Activated gamma-delta T cell treated with anti-CD3 and anti-CD28 coated beads, Interleukin-2, amount 50 U/mL, for 16 hours (primary cell): Measurements from ENCODE around the gene TMEM108.

ENCODE experiments used
- DNase-seq: peaks from one replicate; pipeline ENCODE4 v3.0.0-alpha.2; 2020; ENCODE audit warnings: low read depth

Gene TMEM108

GRCh38 chr3:133230195-133230594 lies 192.0 kb downstream of the TMEM108 start:
- no peak for DNase-seq

DNA sequence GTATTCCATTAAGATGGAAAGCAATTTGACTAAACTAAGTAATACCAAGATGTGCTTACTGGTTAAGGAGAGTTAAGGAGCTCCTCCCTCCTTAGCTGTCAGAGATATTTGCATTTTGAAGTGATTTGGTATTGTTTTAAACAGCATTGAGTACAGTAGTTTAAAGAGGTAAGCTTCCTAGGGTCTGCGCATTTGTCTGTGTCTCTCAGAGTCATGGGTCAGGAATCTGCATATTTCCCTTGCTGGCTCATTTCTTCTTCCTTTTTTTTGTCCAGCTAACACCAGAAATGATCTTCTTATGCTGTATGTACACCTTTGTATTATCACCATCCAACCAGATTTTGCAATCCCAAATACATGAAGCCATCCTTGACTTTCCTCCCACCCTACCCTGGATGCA lies 198.7 kb downstream of the TMEM108 start:
- DNase-seq = no peak

DNA sequence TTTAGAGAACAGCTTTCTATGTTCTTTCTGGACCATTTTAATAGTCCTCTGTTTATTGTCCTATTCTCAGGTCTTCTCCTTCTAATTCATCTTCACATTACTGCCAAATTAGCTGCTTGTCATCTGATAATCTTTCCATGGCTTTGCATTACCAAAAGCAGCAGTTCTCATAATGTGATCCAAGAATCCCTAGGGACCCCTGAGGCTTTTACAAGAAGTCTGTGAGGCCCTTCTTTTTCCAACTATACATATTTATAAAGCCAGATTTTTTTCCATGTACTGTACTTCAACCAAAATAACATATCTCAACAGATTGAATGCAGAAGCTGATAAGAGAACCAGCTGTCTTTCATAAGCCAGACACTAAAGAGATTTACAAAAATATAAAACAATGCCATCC lies 199.2 kb downstream of the TMEM108 start:
- DNase-seq = no peak

- no peak for DNase-seq
Observed at GRCh38 chr3:133238015-133238414, 199.8 kb downstream of the TMEM108 start.

DNA sequence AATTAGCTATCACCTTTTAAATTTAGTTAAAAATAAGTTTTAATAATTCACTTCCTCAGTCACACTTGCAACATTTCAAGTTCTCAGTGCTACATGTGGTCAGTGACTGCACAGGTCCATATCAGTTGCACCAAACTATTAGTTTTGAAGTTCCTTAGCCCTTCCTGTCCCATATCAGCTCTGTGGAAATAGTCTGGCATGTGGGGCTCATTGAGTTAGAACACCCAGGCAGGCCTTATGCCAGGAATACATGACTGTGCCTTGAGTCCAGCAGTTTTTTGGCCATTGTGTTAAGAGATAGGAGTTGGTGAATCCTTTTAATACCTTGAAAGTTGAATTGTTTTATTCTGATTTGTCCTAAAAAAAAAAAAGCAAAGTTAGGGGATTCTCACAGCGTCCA lies 207.9 kb downstream of the TMEM108 start:
- no peak for DNase-seq

- no peak for DNase-seq
Observed at GRCh38 chr3:133246773-133247172, 208.6 kb downstream of the TMEM108 start.

GRCh38 chr3:133248389-133248788 lies 210.2 kb downstream of the TMEM108 start:
- DNase-seq = no peak

- DNase-seq = no peak
Observed at GRCh38 chr3:133249490-133249889, 211.3 kb downstream of the TMEM108 start.

- DNase-seq = no peak
Observed at GRCh38 chr3:133254151-133254550, 216.0 kb downstream of the TMEM108 start.

GRCh38 chr3:133254716-133255115 lies 216.5 kb downstream of the TMEM108 start:
- DNase-seq = no peak

GRCh38 chr3:133256787-133257483 lies 218.7 kb downstream of the TMEM108 start:
- DNase-seq = no peak

- no peak for DNase-seq
Observed at GRCh38 chr3:133258358-133258757, 220.2 kb downstream of the TMEM108 start.

DNA sequence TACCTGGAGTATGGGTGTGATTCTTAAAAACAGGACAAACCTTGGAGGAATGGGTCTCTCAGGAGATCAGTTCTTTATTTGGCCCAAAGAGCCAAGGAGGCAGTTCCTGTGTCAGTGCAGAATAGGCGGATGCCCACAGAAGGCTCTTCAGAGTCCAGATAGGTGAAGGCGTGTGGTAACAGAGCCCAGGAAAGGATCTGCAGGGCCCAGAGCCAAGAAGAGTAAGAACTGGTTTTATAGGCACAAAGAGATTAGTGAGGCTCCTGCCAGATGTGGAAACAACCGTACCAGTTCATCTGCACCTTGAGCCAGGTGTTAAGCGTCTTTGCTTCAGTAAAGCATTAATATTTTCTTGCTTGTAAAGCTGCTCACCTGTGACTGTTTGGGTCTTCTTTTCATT lies 221.6 kb downstream of the TMEM108 start:
- DNase-seq = no peak

- DNase-seq = no peak
Observed at GRCh38 chr3:133262333-133262732, 224.1 kb downstream of the TMEM108 start.

DNA sequence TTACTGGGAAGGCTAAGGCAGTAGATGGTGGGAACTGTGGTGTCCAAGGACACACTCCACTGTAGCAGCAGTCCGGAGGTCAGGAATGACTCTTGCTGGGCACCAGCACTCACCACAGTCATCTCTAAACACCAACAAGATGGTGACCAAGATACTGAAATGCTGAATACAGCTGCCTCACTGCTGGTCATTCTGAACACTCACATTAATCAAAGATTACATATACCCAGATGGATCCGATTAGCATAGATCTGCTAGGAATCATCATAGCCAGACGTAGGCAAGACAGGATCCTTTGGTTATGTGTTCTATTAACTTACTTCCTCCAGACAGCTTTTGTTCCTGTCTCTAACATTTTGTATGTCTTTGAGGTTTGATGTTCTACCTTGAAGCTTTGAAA lies 226.7 kb downstream of the TMEM108 start:
- DNase-seq = no peak

- no peak for DNase-seq
Observed at GRCh38 chr3:133268726-133269134, 230.5 kb downstream of the TMEM108 start.

DNA sequence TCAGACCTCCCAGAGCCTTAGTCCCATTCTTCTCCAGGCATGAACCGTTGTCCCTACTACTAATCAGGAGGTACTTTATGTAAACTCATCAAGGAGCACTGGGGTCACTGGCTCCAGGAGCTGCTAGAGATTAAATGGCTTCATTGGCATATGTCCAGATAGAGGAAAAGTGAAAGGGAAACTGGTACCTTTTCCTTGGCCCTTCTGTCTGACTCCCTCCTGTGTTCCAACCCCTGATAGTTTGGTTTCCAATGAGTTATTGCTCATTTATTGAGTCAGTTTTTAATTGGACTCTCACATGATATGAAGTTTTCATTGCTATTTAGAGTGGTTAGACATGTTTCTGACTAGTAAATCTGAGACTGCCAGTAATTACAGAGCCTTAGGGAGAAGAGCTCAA lies 231.2 kb downstream of the TMEM108 start:
- no peak for DNase-seq

GRCh38 chr3:133270631-133271030 lies 232.4 kb downstream of the TMEM108 start:
- DNase-seq = no peak

DNA sequence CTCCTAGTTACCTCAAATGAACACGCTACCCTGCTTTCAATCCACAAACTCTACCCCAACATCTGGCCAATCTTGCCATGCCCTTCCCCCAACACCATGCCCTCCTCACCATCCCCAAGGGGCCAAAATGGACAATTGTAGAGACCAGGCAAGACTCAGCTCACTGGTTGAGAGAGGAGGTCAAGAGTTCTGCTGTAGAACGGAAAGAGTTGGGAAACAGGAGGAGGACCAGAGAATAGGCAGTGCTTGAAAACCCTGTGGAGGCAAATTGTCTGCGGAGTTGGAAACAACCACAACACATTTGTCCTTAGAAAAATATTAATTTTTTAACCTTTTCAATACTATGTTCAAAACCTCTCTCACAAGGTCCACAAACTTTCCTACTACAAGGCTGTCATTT lies 232.9 kb downstream of the TMEM108 start:
- DNase-seq = no peak

- DNase-seq = no peak
Observed at GRCh38 chr3:133271539-133271938, 233.3 kb downstream of the TMEM108 start.

DNA sequence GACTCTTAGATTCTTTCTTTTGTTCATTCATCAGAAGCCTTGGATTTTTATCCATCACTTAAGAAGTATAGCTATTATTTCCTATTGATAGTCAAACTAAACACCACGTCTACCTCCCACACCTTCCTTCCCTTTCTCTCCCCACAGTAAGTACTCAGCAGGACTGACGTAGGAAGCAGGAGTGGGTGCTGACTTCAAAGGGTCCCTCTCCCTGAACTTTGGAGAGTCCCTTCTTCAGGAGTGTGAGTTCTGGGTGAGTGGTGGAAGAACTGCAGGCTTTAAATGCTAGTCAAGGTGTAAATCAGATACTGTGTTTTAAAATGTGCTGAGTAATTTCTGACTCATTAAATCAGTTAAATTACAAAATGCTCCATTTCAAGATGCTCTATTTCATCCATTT lies 235.2 kb downstream of the TMEM108 start:
- DNase-seq = no peak

- no peak for DNase-seq
Observed at GRCh38 chr3:133274477-133274876, 236.3 kb downstream of the TMEM108 start.

DNA sequence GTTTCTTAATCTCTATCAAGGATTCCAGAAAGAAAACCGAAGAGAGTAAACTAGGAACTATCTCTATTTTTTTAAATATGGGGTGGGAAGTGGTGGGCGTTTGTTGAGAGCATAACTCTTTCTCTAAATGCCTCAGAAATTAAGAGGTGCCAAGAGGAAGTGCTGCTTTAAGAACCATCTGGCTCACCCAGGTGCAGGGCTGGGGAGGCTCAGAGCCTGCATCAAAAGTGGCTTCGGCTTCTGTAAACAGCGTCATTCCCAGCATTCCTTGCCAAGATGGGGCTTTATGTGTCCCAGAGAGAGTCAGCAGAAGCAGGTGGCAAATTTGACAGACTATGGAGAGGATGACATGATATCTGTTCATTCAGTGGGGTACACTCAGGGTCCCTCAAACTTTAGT lies 238.4 kb downstream of the TMEM108 start:
- DNase-seq = no peak

DNA sequence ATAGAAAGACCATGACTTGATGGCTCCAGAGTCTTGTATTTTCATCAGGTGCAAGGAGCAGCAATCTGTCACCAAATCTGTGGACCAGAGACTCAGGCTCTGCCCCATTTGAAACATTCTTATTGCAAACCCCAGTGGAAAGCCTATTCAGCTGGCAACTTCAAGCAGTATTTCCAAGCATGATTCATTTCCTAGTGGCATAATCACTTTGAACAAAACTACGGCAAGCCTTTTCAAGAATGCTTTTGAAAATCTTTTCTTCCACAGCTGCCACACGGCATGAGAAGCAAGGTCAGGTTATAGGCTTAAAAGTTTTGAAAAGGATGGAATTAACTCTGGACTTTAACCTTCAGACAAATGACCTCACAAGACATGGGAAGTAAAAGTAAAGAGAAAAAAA lies 239.6 kb downstream of the TMEM108 start:
- DNase-seq = no peak
